Caco-2 (cell line): ENCODE results near the gene GATA3. TPM values are rescaled to one million over a fixed set of nuclear protein-coding genes. Genes with fewer than 3 reads are reported as not detected.

ENCODE experiments used
- BruUV-seq: library from RNA; stranded (reverse); fragments of 400-500 nt; replicated peaks from 2 replicates; lab custom pipeline; 2021; lab: Mats Ljungman, UMichigan
- CTCF ChIA-PET: fragments of 300-600 bp; sonication (Branson Sonifier 250); formaldehyde crosslinking; loops from one replicate; lab custom pipeline; 2022; ENCODE audit warnings: antibody characterized with exemption; lab: Charles Lee
- POLR2A ChIA-PET: fragments of 300-600 bp; sonication (Branson Sonifier 250); formaldehyde crosslinking; loops from one replicate; lab custom pipeline; 2022; ENCODE audit warnings: antibody characterized with exemption; lab: Charles Lee
- DNase-seq, 2 experiments: peaks; one replicate each; pipeline versions ENCODE4 v3.0.0 to v3.0.0-alpha.2; 2020 to 2022
- H3K27me3 ChIP-seq: replicated peaks from 2 replicates; pipeline ENCODE4 v1.6.0; 2011; ENCODE audit warnings: low read length; ENCODE audit not compliant: control insufficient read depth, insufficient read depth
- H3K36me3 ChIP-seq: 2 replicates; pipeline ENCODE4 v1.5.1; 2011; ENCODE audit warnings: low read length; ENCODE audit not compliant: control insufficient read depth, insufficient read depth
- H3K4me1 ChIP-seq: fragments of 250-450 bp; sonication (Bioruptor Pico); 2 replicates; pipeline ENCODE4 v1.5.1; 2020; ENCODE audit warnings: mild to moderate bottlenecking
- H3K4me3 ChIP-seq: 2 replicates; pipeline ENCODE4 v1.5.1; 2011; ENCODE audit warnings: low read depth, mild to moderate bottlenecking, control low read depth, low read length
- H3K9me3 ChIP-seq: fragments of 250-450 bp; sonication (Bioruptor Pico); 2 replicates; pipeline ENCODE4 v1.5.1; 2020; ENCODE audit warnings: mild to moderate bottlenecking, moderate library complexity
- H3K27ac Mint-ChIP-seq: one replicate; pipeline ENCODE4 v1.8.0; 2022; ENCODE audit warnings: mixed read lengths; ENCODE audit not compliant: unreplicated experiment
- H3K27me3 Mint-ChIP-seq: one replicate; pipeline ENCODE4 v1.8.0; 2022; ENCODE audit warnings: mixed read lengths; ENCODE audit not compliant: insufficient read depth, unreplicated experiment
- H3K36me3 Mint-ChIP-seq: one replicate; pipeline ENCODE4 v1.8.0; 2022; ENCODE audit warnings: mild to moderate bottlenecking, mixed read lengths; ENCODE audit not compliant: insufficient read depth, unreplicated experiment
- H3K4me1 Mint-ChIP-seq: one replicate; pipeline ENCODE4 v1.8.0; 2022; ENCODE audit warnings: low read depth, mixed read lengths; ENCODE audit not compliant: unreplicated experiment
- H3K4me3 Mint-ChIP-seq: one replicate; pipeline ENCODE4 v1.8.0; 2022; ENCODE audit warnings: mild to moderate bottlenecking, moderate library complexity, mixed read lengths; ENCODE audit not compliant: unreplicated experiment
- H3K9me3 Mint-ChIP-seq: one replicate; pipeline ENCODE4 v1.8.0; 2022; ENCODE audit warnings: mixed read lengths; ENCODE audit not compliant: unreplicated experiment
- intact Hi-C: fragments of 100-400 bp; cut with micrococcal nuclease; formaldehyde crosslinking; loops from one replicate; pipeline ENCODE4 v1.10.0; 2022; ENCODE audit not compliant: unreplicated experiment
- total RNA-seq: library from RNA; stranded (reverse); gene quantifications from 2 replicates; pipeline ENCODE4 v1.2.3, GENCODE V29; 2022
- TF ChIP-seq, protein P1 (sequence below), 2 experiments: fragments of 200-600 bp in 1 of 2; IDR thresholded peaks; 1 replicate in 1 of 2; 2 replicates in 1 of 2; pipeline versions ENCODE4 v1.5.1 to v1.8.0; 2011 to 2022; ENCODE audit warnings: antibody characterized with exemption in 1 of 2, control low read depth in 1 of 2, inconsistent platforms in 1 of 2, low read depth in 1 of 2, low read length in 1 of 2, mild to moderate bottlenecking in 1 of 2, moderate library complexity in 1 of 2; ENCODE audit not compliant: insufficient read depth in 1 of 2, severe bottlenecking in 1 of 2, unreplicated experiment in 1 of 2

Gene GATA3
- total RNA-seq, 1 experiment from 2014 or later = 27.7 TPM

DNA sequence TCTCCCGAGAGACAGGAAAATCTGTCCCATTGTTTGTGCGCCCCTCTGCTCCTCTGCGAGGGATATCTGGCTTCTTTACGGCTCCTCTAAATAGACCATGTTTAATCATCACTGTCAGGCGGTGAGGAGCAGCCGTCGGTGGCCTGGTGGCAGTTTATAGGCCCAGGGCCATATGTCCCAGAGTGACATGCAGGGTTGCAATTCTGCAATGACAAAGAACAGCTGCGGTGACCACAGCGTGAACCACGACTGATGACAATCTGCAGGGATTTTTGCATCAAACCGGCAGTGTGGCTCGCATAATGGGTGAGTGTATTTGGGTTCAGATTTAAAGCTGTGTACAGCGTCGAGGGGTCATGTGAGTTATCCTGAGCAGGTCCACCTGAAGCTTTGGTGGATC is 41.5 kb downstream of the GATA3 start:
- Mint-ChIP-seq H3K27ac (no peak overlapping the region), H3K36me3 (no peaks in the 10 kb centered on the region), H3K27me3 (no peaks in the 10 kb centered on the region), H3K4me1 (peaks cover 16% of the 10 kb centered on the region), H3K4me3 (no peak overlapping the region), H3K9me3 (no peaks in the 10 kb centered on the region)
- TF ChIP-seq, protein P1, sequence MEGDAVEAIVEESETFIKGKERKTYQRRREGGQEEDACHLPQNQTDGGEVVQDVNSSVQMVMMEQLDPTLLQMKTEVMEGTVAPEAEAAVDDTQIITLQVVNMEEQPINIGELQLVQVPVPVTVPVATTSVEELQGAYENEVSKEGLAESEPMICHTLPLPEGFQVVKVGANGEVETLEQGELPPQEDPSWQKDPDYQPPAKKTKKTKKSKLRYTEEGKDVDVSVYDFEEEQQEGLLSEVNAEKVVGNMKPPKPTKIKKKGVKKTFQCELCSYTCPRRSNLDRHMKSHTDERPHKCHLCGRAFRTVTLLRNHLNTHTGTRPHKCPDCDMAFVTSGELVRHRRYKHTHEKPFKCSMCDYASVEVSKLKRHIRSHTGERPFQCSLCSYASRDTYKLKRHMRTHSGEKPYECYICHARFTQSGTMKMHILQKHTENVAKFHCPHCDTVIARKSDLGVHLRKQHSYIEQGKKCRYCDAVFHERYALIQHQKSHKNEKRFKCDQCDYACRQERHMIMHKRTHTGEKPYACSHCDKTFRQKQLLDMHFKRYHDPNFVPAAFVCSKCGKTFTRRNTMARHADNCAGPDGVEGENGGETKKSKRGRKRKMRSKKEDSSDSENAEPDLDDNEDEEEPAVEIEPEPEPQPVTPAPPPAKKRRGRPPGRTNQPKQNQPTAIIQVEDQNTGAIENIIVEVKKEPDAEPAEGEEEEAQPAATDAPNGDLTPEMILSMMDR (IDR thresholded peaks at IDR 0.05; ENCODE audit: insufficient read depth in 1 of 2, low read depth in 1 of 2, low read length in 1 of 2, severe bottlenecking in 1 of 2, unreplicated experiment in 1 of 2) = no peak
- Histone ChIP-seq H3K9me3 (no peaks in the 10 kb centered on the region), H3K4me1 (peaks cover 33% of the 10 kb centered on the region), H3K36me3 (no peaks in the 10 kb centered on the region), H3K27me3 (no peaks in the 10 kb centered on the region), H3K4me3 (no peak overlapping the region)
- BruUV-seq = no TSS peak
- ChIA-PET POLR2A (no interaction called here), CTCF (no interaction called here)
- no peak for DNase-seq
- intact Hi-C loops = no loop called here

DNA sequence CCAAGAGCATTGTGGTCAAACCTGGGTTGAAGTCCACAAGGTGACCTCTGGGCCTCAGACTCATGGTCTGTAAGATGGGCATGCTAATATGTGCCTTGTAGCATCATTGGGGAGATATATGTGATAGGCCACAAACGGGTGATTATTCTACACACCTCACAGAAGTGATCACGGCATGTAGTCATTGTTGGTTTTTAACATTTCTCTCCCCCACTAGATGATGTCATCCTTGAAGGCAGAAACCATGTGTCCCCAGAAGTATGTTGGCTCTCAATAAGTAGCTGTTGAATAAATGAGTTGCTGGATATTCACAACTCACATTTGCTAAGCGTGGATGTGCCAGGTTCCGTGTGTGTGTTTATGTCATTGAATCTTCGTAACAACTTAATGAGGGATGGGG is 42.4 kb downstream of the GATA3 start:
- no peak for DNase-seq
- Histone ChIP-seq H3K9me3 (no peaks in the 10 kb centered on the region), H3K36me3 (no peaks in the 10 kb centered on the region), H3K4me1 (peaks cover 37% of the 10 kb centered on the region), H3K4me3 (no peak overlapping the region), H3K27me3 (no peaks in the 10 kb centered on the region)
- H3K27ac Mint-ChIP-seq = no peak overlapping the region
- no peaks in the 10 kb centered on the region for H3K9me3 Mint-ChIP-seq
- intact Hi-C loops = no loop called here
- H3K4me3 Mint-ChIP-seq = no peak overlapping the region
- no TSS peak for BruUV-seq
- ChIA-PET POLR2A (no interaction called here), CTCF (no interaction called here)
- H3K4me1 Mint-ChIP-seq = peaks cover 22% of the 10 kb centered on the region
- H3K27me3 Mint-ChIP-seq = no peaks in the 10 kb centered on the region
- H3K36me3 Mint-ChIP-seq = no peaks in the 10 kb centered on the region
- TF ChIP-seq, protein P1 (IDR thresholded peaks at IDR 0.05; ENCODE audit: insufficient read depth in 1 of 2, low read depth in 1 of 2, low read length in 1 of 2, severe bottlenecking in 1 of 2, unreplicated experiment in 1 of 2) = no peak

DNA sequence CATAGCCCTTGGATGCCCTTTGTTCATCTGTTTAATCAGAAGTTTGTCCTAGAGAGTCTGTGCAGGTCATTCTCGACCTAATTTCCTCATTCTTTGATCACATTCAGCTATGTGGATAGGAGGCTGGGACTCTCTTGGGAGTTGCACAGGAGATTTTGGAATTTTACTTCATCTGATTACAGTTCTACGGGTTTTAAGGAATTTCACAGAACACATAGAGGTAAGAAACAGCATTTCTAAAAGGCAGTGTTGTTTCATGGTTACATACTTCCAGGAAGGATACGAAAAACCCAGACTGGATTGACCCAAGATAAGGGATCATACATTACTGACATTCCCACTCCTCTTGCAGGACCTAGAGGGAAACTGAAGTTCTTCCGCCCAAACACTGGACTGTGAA is 45.9 kb downstream of the GATA3 start:
- BruUV-seq = no TSS peak
- H3K9me3 ChIP-seq = no peaks in the 10 kb centered on the region
- Mint-ChIP-seq H3K4me3 (no peak overlapping the region), H3K9me3 (no peaks in the 10 kb centered on the region), H3K27ac (peak overlapping the region; percentile 47), H3K27me3 (no peaks in the 10 kb centered on the region), H3K36me3 (peaks cover 7% of the 10 kb centered on the region), H3K4me1 (peaks cover 37% of the 10 kb centered on the region)
- ChIA-PET POLR2A (no interaction called here), CTCF (no interaction called here)
- TF ChIP-seq, protein P1 (IDR thresholded peaks at IDR 0.05; ENCODE audit: insufficient read depth in 1 of 2, low read depth in 1 of 2, low read length in 1 of 2, severe bottlenecking in 1 of 2, unreplicated experiment in 1 of 2) = no peak
- H3K27me3 ChIP-seq = no peaks in the 10 kb centered on the region
- no peak overlapping the region for H3K4me3 ChIP-seq
- H3K36me3 ChIP-seq = no peaks in the 10 kb centered on the region
- peaks cover 56% of the 10 kb centered on the region for H3K4me1 ChIP-seq
- no peak for DNase-seq
- intact Hi-C loops = loop anchor here (5.0 kb wide), 1 partner anchor 267 kb away; no protein-coding TSS in a partner anchor
